Breast epithelium (tissue), 3 donors: Measurements from ENCODE around the gene TM9SF4.

Experiments
- POLR2A ChIP-seq: fragments of 450-650 bp; IDR thresholded peaks from one replicate; pipeline ENCODE4 v1.6.1; 2016; ENCODE audit warnings: antibody characterized with exemption, mild to moderate bottlenecking, moderate library complexity
- POLR2AphosphoS5 ChIP-seq, 3 donors: sonication (generic); formaldehyde crosslinking; IDR thresholded peaks; one replicate each; pipeline ENCODE4 v1.6.1; 2017; ENCODE audit warnings: antibody characterized with exemption in 3 of 3
- TF ChIP-seq, protein P1 (sequence below), 3 donors: fragments of 450-650 bp; IDR thresholded peaks; one replicate each; pipeline ENCODE4 v1.5.1; 2016 to 2017; ENCODE audit warnings: antibody characterized with exemption in 3 of 3, mild to moderate bottlenecking in 3 of 3, moderate library complexity in 3 of 3

DNA sequence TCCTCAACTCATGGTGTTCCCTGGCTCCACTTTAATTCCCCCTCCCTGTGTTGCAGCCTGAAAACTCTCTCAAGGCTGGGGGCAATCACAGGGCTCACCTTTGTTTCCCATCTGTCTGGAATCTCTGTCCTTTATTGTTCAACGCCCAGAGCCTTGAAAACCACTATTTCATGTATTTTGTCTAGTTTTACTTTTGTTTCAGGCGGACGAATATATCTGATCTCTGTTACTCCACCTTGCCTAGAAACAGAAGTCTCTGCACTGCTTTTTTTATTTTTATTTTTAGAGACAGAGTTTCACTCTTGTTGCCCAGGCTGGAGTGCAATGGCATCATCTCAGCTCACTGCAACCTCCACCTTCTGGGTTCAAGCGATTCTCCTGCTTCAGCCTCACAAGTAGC, 70.4 kb downstream of the TM9SF4 start:
- TF ChIP-seq, protein P1, sequence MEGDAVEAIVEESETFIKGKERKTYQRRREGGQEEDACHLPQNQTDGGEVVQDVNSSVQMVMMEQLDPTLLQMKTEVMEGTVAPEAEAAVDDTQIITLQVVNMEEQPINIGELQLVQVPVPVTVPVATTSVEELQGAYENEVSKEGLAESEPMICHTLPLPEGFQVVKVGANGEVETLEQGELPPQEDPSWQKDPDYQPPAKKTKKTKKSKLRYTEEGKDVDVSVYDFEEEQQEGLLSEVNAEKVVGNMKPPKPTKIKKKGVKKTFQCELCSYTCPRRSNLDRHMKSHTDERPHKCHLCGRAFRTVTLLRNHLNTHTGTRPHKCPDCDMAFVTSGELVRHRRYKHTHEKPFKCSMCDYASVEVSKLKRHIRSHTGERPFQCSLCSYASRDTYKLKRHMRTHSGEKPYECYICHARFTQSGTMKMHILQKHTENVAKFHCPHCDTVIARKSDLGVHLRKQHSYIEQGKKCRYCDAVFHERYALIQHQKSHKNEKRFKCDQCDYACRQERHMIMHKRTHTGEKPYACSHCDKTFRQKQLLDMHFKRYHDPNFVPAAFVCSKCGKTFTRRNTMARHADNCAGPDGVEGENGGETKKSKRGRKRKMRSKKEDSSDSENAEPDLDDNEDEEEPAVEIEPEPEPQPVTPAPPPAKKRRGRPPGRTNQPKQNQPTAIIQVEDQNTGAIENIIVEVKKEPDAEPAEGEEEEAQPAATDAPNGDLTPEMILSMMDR (IDR thresholded peaks at IDR 0.05), result no peak
- no peak for TF ChIP-seq POLR2A
- no peak for TF ChIP-seq POLR2AphosphoS5 (IDR thresholded peaks at IDR 0.05)
